B cell (primary cell): ENCODE results near the gene FKBP1B. TPM values are rescaled to one million over a fixed set of nuclear protein-coding genes. Genes with fewer than 3 reads are reported as not detected.

Experiments used
- ATAC-seq: fragments of 200-7000 bp; cut with Tn5 transposase; one replicate; pipeline ENCODE4 v1.10.0; 2021; ENCODE audit warnings: low read depth, mild to moderate bottlenecking, moderate number of reproducible peaks, moderate library complexity
- CTCF ChIA-PET: fragments of 350-600 bp; sonication (Branson Sonifier 250); formaldehyde crosslinking; loops from one replicate; lab custom pipeline; 2021; ENCODE audit warnings: antibody characterized with exemption, inconsistent platforms; lab: Charles Lee
- POLR2A ChIA-PET: fragments of 350-600 bp; sonication (Branson Sonifier 250); formaldehyde crosslinking; loops from one replicate; lab custom pipeline; 2021; ENCODE audit warnings: antibody characterized with exemption; lab: Charles Lee
- DNase-seq: peaks from one replicate; pipeline ENCODE4 v3.0.0; 2013
- H2AFZ ChIP-seq: 2 replicates; pipeline ENCODE4 v1.6.1; 2012; ENCODE audit warnings: mild to moderate bottlenecking, low read depth, low read length; ENCODE audit not compliant: insufficient read depth, poor library complexity, severe bottlenecking
- H3K27ac ChIP-seq, 2 donors: 1 replicate in 1 of 2; 2 replicates in 1 of 2; pipeline ENCODE4 v1.5.1; 2012 to 2013; ENCODE audit warnings: low read length in 2 of 2, mild to moderate bottlenecking in 2 of 2, moderate library complexity in 1 of 2
- H3K27me3 ChIP-seq, 4 experiments: fragments of 200-600 bp in 1 of 4; sonication (generic) in 1 of 4; replicated peaks in 1 of 4; 1 replicate in 2 of 4; 2 replicates in 2 of 4; pipeline versions ENCODE4 v1.6.1 to v1.7.0; 2013 to 2016; ENCODE audit warnings: low read length in 3 of 4, mild to moderate bottlenecking in 2 of 4, mixed read lengths in 1 of 4, moderate library complexity in 1 of 4; ENCODE audit not compliant: insufficient read depth in 4 of 4, control insufficient read depth in 3 of 4; ENCODE audit errors: control extremely low read depth in 1 of 4
- H3K36me3 ChIP-seq, 2 experiments: replicated peaks in 1 of 2; 1 replicate in 1 of 2; 2 replicates in 1 of 2; pipeline versions ENCODE4 v1.6.1 to v1.7.1; 2013; ENCODE audit warnings: low read length in 1 of 2; ENCODE audit not compliant: insufficient read depth in 2 of 2, control insufficient read depth in 1 of 2; ENCODE audit errors: control extremely low read depth in 1 of 2, extremely low read depth in 1 of 2
- H3K4me1 ChIP-seq, 2 donors: fragments of 200-600 bp in 1 of 2; sonication (generic) in 1 of 2; 1 replicate in 1 of 2; 2 replicates in 1 of 2; pipeline versions ENCODE4 v1.5.1 to v1.6.1; 2013 to 2017; ENCODE audit warnings: low read length in 2 of 2; ENCODE audit not compliant: control insufficient read depth in 2 of 2, insufficient read depth in 2 of 2
- H3K4me2 ChIP-seq: replicated peaks from 2 replicates; pipeline ENCODE3; 2012; ENCODE audit warnings: mild to moderate bottlenecking, low read depth, low read length; ENCODE audit not compliant: poor library complexity, severe bottlenecking
- H3K4me3 ChIP-seq, 5 experiments: fragments of 200-600 bp in 1 of 5; sonication (generic) in 1 of 5; 1 replicate in 3 of 5; 2 replicates in 2 of 5; pipeline versions ENCODE4 v1.5.1 to v1.7.0; 2011 to 2016; ENCODE audit warnings: low read length in 4 of 5, mild to moderate bottlenecking in 4 of 5, low read depth in 2 of 5, control low read depth in 1 of 5, moderate library complexity in 1 of 5; ENCODE audit not compliant: insufficient read depth in 1 of 5; ENCODE audit errors: control extremely low read depth in 1 of 5, extremely low read depth in 1 of 5
- H3K79me2 ChIP-seq: fragments of 200-600 bp; sonication (generic); one replicate; pipeline ENCODE4 v1.6.0; 2016; ENCODE audit warnings: low read length; ENCODE audit not compliant: control insufficient read depth, insufficient read depth
- H3K9ac ChIP-seq: fragments of 200-600 bp; sonication (generic); 2 replicates; pipeline ENCODE4 v1.6.1; 2017; ENCODE audit warnings: mild to moderate bottlenecking, low read length, moderate library complexity
- H3K9me3 ChIP-seq, 3 donors: one replicate each; pipeline versions ENCODE4 v1.6.1 to v1.7.1; 2013; ENCODE audit warnings: low read length in 2 of 3; ENCODE audit not compliant: control insufficient read depth in 2 of 3, insufficient read depth in 1 of 3; ENCODE audit errors: control extremely low read depth in 1 of 3
- H4K20me1 ChIP-seq: 2 replicates; pipeline ENCODE4 v1.6.0; 2012; ENCODE audit warnings: mild to moderate bottlenecking, low read length; ENCODE audit not compliant: insufficient read depth, control insufficient read depth, poor library complexity, severe bottlenecking
- H3K27ac Mint-ChIP-seq: one replicate; pipeline ENCODE4 v1.8.0; 2021; ENCODE audit warnings: mixed read lengths
- H3K27me3 Mint-ChIP-seq: one replicate; pipeline ENCODE4 v1.8.0; 2021; ENCODE audit warnings: mixed read lengths
- H3K4me1 Mint-ChIP-seq: one replicate; pipeline ENCODE4 v1.8.0; 2021; ENCODE audit warnings: mixed read lengths
- H3K4me3 Mint-ChIP-seq: one replicate; pipeline ENCODE4 v1.8.0; 2021; ENCODE audit warnings: mixed read lengths
- H3K9me3 Mint-ChIP-seq: one replicate; pipeline ENCODE4 v1.8.0; 2022; ENCODE audit warnings: mixed read lengths; ENCODE audit not compliant: insufficient read depth
- EZH2 ChIP-seq: IDR thresholded peaks from 2 replicates; pipeline ENCODE4 v1.6.1; 2012; ENCODE audit warnings: borderline replicate concordance, low read depth, mild to moderate bottlenecking, moderate library complexity, low read length; ENCODE audit not compliant: insufficient read depth, poor library complexity, severe bottlenecking
- WGBS: methylation state at CpG from one replicate; pipeline ENCODE4 v1.1.5; 2013; ENCODE audit warnings: missing lambda C conversion rate; ENCODE audit not compliant: insufficient coverage; 5-methylcytosine and 5-hydroxymethylcytosine counted together
- intact Hi-C: fragments of 100-400 bp; cut with micrococcal nuclease; formaldehyde crosslinking; loops from one replicate; pipeline ENCODE4 v1.10.0; 2022
- polyA plus RNA-seq: library from polyadenylated mRNA; depleted of rRNA; stranded (reverse); fragments of >200 nt; gene quantifications from 2 replicates; pipeline ENCODE4 v1.2.3, GENCODE V29; 2012
- total RNA-seq, 2 donors: library from RNA; stranded (reverse); fragments of 120-200 nt in 1 of 2; gene quantifications; 1 replicate in 1 of 2; 2 replicates in 1 of 2; pipeline versions ENCODE4 v1.2.3 to v1.2.4, GENCODE V29; 2013 to 2022
- TF ChIP-seq, protein P1 (sequence below): fragments of 200-600 bp; IDR thresholded peaks from one replicate; pipeline ENCODE4 v1.8.0; 2022; ENCODE audit warnings: antibody characterized with exemption, mild to moderate bottlenecking

The FKBP1B gene
- total and polyA plus RNA-seq, 2 donors (not counting 1 experiment from before 2014, with no cell fraction given) = 0.85 to 3.8 TPM

DNA sequence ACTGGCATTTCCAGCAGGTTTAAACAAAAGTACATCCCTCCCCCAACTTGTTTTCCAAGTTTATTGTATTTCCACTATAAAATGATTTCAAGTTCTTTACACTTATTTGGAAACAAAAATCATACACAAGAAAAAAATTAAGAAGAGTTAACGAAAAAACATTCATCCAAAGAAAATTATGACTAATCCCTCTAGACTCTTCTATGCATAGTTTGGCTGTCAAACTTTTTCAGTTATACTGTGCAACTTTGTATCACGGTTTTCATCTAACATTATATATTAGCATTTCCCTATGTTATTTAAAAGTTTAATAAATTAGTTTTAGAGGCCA, 3.0 kb upstream of the FKBP1B start:
- TF ChIP-seq, protein P1, sequence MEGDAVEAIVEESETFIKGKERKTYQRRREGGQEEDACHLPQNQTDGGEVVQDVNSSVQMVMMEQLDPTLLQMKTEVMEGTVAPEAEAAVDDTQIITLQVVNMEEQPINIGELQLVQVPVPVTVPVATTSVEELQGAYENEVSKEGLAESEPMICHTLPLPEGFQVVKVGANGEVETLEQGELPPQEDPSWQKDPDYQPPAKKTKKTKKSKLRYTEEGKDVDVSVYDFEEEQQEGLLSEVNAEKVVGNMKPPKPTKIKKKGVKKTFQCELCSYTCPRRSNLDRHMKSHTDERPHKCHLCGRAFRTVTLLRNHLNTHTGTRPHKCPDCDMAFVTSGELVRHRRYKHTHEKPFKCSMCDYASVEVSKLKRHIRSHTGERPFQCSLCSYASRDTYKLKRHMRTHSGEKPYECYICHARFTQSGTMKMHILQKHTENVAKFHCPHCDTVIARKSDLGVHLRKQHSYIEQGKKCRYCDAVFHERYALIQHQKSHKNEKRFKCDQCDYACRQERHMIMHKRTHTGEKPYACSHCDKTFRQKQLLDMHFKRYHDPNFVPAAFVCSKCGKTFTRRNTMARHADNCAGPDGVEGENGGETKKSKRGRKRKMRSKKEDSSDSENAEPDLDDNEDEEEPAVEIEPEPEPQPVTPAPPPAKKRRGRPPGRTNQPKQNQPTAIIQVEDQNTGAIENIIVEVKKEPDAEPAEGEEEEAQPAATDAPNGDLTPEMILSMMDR = no peak
- TF ChIP-seq EZH2 = no peak
- Mint-ChIP-seq H3K9me3 (no peaks in the 10 kb centered on the region), H3K27ac (no peak overlapping the region), H3K4me3 (peak overlapping the region; percentile 90), H3K4me1 (peaks cover 25% of the 10 kb centered on the region), H3K27me3 (no peaks in the 10 kb centered on the region)
- Histone ChIP-seq H3K36me3 (no peaks in the 10 kb centered on the region), H4K20me1 (peaks cover 1% of the 10 kb centered on the region), H3K4me1 (peaks cover 24 to 26% of the 10 kb centered on the region in 2 donors), H3K27me3 (peaks cover 0 to 20% (median 2%) of the 10 kb centered on the region in 4 experiments), H2AFZ (peak overlapping the region; percentile 97), H3K9ac (peak overlapping the region; percentile 92), H3K4me3 (peak overlapping the region; percentile 53 to 92 (median 79)), H3K79me2 (peaks cover 20% of the 10 kb centered on the region), H3K4me2 (peak overlapping the region; percentile 96), H3K27ac (peak overlapping the region in 1 of 2 donors; percentile 79), H3K9me3 (no peaks in the 10 kb centered on the region)
- POLR2A ChIA-PET = interaction anchor here (1.7 to 1.8 kb wide), 2 partner anchors 30 to 120 kb away, joined by 16 to 20 read pairs; partner anchors contain the start of genes ATAD2B and SF3B6
- intact Hi-C loops = loop anchor here (2.0 kb wide), 3 partner anchors 38 to 1832 kb away; partner anchors contain the start of genes ASXL2, CENPO, PTRHD1 and TP53I3
- DNase-seq = no peak
- WGBS = no CpG with 5 or more reads among the region's 2 CpGs
- CTCF ChIA-PET = interaction anchor here (1.1 to 2.0 kb wide), 4 partner anchors 20 to 76 kb away, joined by 3 to 18 read pairs (median 5); partner anchors contain the start of genes SF3B6 and TP53I3
- no peak for ATAC-seq
